Gastroesophageal sphincter (tissue), 3 donors: ENCODE measurements around the gene PHKA2.

Source experiments
- POLR2A ChIP-seq, 2 donors: fragments of 450-650 bp; IDR thresholded peaks; one replicate each; pipeline ENCODE4 v1.6.1; 2017; ENCODE audit warnings: antibody characterized with exemption in 2 of 2, mild to moderate bottlenecking in 2 of 2, moderate library complexity in 1 of 2
- TF ChIP-seq, protein P1 (sequence below), 4 experiments: fragments of 200-600 bp in 2 of 4; fragments of 450-650 bp in 2 of 4; sonication (generic) in 1 of 4; IDR thresholded peaks; one replicate each; pipeline ENCODE4 v1.5.1; 2017 to 2019; ENCODE audit warnings: antibody characterized with exemption in 4 of 4, mild to moderate bottlenecking in 2 of 4, moderate library complexity in 2 of 4

DNA sequence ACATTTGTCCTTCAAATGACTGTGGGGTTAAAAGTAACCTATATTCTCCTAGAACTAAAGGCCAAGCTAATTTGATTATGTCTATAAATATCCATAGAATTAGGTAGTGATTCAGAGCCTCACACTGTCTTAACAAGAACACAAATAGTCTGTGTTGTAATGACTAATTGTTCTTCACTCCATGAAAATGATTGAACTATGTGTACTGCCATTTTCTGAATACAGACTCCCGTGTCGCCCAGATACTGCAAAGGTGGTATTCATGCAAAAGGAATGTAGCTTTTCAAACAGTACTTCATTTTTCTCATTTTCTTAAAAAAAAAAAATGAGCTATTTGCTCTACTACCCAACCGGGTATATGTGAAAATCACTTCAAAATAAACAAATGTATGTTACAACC, 11.3 kb upstream of the PHKA2 start:
- TF ChIP-seq POLR2A (IDR thresholded peaks at IDR 0.05) = no peak
- TF ChIP-seq, protein P1, sequence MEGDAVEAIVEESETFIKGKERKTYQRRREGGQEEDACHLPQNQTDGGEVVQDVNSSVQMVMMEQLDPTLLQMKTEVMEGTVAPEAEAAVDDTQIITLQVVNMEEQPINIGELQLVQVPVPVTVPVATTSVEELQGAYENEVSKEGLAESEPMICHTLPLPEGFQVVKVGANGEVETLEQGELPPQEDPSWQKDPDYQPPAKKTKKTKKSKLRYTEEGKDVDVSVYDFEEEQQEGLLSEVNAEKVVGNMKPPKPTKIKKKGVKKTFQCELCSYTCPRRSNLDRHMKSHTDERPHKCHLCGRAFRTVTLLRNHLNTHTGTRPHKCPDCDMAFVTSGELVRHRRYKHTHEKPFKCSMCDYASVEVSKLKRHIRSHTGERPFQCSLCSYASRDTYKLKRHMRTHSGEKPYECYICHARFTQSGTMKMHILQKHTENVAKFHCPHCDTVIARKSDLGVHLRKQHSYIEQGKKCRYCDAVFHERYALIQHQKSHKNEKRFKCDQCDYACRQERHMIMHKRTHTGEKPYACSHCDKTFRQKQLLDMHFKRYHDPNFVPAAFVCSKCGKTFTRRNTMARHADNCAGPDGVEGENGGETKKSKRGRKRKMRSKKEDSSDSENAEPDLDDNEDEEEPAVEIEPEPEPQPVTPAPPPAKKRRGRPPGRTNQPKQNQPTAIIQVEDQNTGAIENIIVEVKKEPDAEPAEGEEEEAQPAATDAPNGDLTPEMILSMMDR (IDR thresholded peaks at IDR 0.05) = no peak
